Upper lobe of right lung (tissue), 1 donor: ENCODE measurements around the gene ATRAID. TPM values are rescaled to one million over a fixed set of nuclear protein-coding genes. Genes with fewer than 3 reads are reported as not detected.

Experiments used
- ATAC-seq: fragments of 200-7000 bp; cut with Tn5 transposase; one replicate; pipeline ENCODE4 v1.9.1; 2020; ENCODE audit warnings: mild to moderate bottlenecking, moderate library complexity
- DNase-seq: peaks from one replicate; pipeline ENCODE4 v3.0.0-alpha.2; 2020
- H3K27ac ChIP-seq: fragments of 200-600 bp; one replicate; pipeline ENCODE4 v1.8.0; 2022
- H3K27me3 ChIP-seq: fragments of 200-600 bp; one replicate; pipeline ENCODE4 v1.8.0; 2022; ENCODE audit warnings: mild to moderate bottlenecking
- H3K36me3 ChIP-seq: fragments of 200-600 bp; one replicate; pipeline ENCODE4 v1.8.0; 2022
- H3K4me1 ChIP-seq: fragments of 200-600 bp; one replicate; pipeline ENCODE4 v1.8.0; 2022
- H3K4me3 ChIP-seq: fragments of 200-600 bp; one replicate; pipeline ENCODE4 v1.8.0; 2022; ENCODE audit warnings: mild to moderate bottlenecking
- H3K9me3 ChIP-seq: fragments of 200-600 bp; one replicate; pipeline ENCODE4 v1.8.0; 2022
- intact Hi-C: fragments of 100-400 bp; cut with DNase I; formaldehyde crosslinking; loops from one replicate; pipeline ENCODE4 v1.11.0; 2022
- total RNA-seq: library from RNA; stranded (reverse); fragmentation: NEBNext Ultra II Directional; extraction: Animal tissue kit (Norgen Biotek cat#: 25700); gene quantifications from one replicate; pipeline ENCODE4 v1.2.1, GENCODE V29; 2021
- TF ChIP-seq, protein P1 (sequence below): fragments of 200-600 bp; IDR thresholded peaks from one replicate; pipeline ENCODE4 v1.8.0; 2022; ENCODE audit warnings: antibody characterized with exemption
- donor health status: DM: no; HTN: yes; CAD: no; lungs with severe emphysema.

The ATRAID gene
- total RNA-seq, 1 donor from 2014 or later: 102 TPM

- TF ChIP-seq, protein P1, sequence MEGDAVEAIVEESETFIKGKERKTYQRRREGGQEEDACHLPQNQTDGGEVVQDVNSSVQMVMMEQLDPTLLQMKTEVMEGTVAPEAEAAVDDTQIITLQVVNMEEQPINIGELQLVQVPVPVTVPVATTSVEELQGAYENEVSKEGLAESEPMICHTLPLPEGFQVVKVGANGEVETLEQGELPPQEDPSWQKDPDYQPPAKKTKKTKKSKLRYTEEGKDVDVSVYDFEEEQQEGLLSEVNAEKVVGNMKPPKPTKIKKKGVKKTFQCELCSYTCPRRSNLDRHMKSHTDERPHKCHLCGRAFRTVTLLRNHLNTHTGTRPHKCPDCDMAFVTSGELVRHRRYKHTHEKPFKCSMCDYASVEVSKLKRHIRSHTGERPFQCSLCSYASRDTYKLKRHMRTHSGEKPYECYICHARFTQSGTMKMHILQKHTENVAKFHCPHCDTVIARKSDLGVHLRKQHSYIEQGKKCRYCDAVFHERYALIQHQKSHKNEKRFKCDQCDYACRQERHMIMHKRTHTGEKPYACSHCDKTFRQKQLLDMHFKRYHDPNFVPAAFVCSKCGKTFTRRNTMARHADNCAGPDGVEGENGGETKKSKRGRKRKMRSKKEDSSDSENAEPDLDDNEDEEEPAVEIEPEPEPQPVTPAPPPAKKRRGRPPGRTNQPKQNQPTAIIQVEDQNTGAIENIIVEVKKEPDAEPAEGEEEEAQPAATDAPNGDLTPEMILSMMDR: no peak
- Histone ChIP-seq H3K27me3 (no peaks in the 10 kb centered on the region), H3K36me3 (peaks cover 16% of the 10 kb centered on the region), H3K9me3 (no peaks in the 10 kb centered on the region), H3K4me1 (peaks cover 17% of the 10 kb centered on the region), H3K4me3 (no peak overlapping the region), H3K27ac (no peak overlapping the region)
- ATAC-seq (no peak), DNase-seq (no peak)
- intact Hi-C loops: no loop called here
Measured at GRCh38 chr2:27214941-27215340, 3.1 kb downstream of the ATRAID start.

DNA sequence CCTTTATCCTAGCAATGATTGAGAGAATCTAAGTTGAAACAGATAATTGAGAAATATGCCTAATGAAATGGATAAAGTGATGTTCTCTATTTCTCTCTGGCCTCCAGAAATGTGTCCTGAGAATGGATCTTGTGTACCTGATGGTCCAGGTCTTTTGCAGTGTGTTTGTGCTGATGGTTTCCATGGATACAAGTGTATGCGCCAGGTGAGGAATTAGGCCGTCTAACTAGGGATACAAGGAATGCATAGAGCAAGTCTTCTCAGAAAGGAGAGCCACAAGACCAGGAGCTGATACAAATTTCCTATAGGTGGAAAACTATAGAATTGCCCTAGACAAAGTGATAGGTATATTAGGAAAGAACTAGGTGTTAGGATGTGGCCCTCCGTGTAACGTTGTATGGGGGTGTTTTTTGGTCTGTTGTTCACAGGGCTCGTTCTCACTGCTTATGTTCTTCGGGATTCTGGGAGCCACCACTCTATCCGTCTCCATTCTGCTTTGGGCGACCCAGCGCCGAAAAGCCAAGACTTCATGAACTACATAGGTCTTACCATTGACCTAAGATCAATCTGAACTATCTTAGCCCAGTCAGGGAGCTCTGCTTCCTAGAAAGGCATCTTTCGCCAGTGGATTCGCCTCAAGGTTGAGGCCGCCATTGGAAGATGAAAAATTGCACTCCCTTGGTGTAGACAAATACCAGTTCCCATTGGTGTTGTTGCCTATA lies 4.7 kb downstream of the ATRAID start:
- Histone ChIP-seq H3K27ac (peak overlapping the region; percentile 82), H3K4me3 (peak overlapping the region; percentile 77), H3K4me1 (peaks cover 17% of the 10 kb centered on the region), H3K36me3 (peaks cover 22% of the 10 kb centered on the region), H3K27me3 (no peaks in the 10 kb centered on the region), H3K9me3 (no peaks in the 10 kb centered on the region)
- TF ChIP-seq, protein P1: no peak
- intact Hi-C loops: no loop called here
- ATAC-seq (no peak), DNase-seq (no peak)

GRCh38 chr2:27217173-27218121 lies 5.6 kb downstream of the ATRAID start, which contains the start of gene CAD:
TSS of gene CAD (plus strand) at chr2:27217369. CDS start at chr2:27217552, 183 bp downstream.
- peak; percentile 95 for DNase-seq
- Histone ChIP-seq H3K27me3 (no peaks in the 10 kb centered on the region), H3K27ac (peak within 1 kb of the TSS; percentile 82), H3K4me1 (peaks cover 17% of the 10 kb centered on the region), H3K36me3 (peaks cover 30% of the 10 kb centered on the region), H3K4me3 (peak within 1 kb of the TSS; percentile 77), H3K9me3 (no peaks in the 10 kb centered on the region)
- ATAC-seq: peak; percentile 98
- TF ChIP-seq, protein P1: peak; percentile 37
- intact Hi-C loops: no loop called here

DNA sequence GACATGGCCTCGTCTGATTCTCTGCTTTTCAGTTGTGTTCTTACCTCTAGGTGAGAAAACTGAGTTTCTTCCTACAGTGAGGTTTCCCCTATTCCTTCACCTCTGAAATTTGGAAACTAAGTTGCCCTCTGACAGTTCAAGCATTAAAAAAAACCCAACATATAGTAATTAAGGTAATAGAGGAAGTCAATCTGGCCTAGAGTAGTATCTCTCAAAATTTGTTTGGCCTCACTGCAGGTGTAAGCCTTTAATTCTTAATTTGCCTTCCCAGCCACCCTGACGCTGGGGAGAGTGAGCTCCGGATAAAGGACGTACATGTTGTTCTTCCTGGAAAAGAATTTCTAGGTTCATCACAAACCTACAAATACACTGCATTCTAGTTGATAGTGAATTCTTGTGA lies 6.8 kb downstream of the ATRAID start:
- intact Hi-C loops: no loop called here
- no peak for ATAC-seq
- TF ChIP-seq, protein P1: no peak
- H3K27ac ChIP-seq: no peak overlapping the region
- peaks cover 11% of the 10 kb centered on the region for H3K4me1 ChIP-seq
- H3K9me3 ChIP-seq: no peaks in the 10 kb centered on the region
- no peaks in the 10 kb centered on the region for H3K27me3 ChIP-seq
- DNase-seq: no peak
- H3K4me3 ChIP-seq: no peak overlapping the region
- H3K36me3 ChIP-seq: peaks cover 38% of the 10 kb centered on the region

GRCh38 chr2:27219091-27219490 lies 7.2 kb downstream of the ATRAID start:
- intact Hi-C loops: no loop called here
- Histone ChIP-seq H3K4me1 (peaks cover 11% of the 10 kb centered on the region), H3K27me3 (no peaks in the 10 kb centered on the region), H3K4me3 (no peak overlapping the region), H3K9me3 (no peaks in the 10 kb centered on the region), H3K27ac (no peak overlapping the region), H3K36me3 (peaks cover 38% of the 10 kb centered on the region)
- DNase-seq: no peak
- no peak for ATAC-seq
- TF ChIP-seq, protein P1: no peak
